T-cell (primary cell): ENCODE measurements around the gene MORN1. TPM values are rescaled to one million over a fixed set of nuclear protein-coding genes. Genes with fewer than 3 reads are reported as not detected.
A peak's percentile ranks its signal among the peaks of the same experiment; 100 is the strongest.

ENCODE experiments used
- ATAC-seq, 4 experiments: fragments of 200-7000 bp in 3 of 4; fragments of 150-1000 bp in 1 of 4; cut with Tn5 transposase; replicated peaks in 1 of 4; 1 replicate in 3 of 4; 2 replicates in 1 of 4; pipeline ENCODE4 v1.10.0; 2021; ENCODE audit warnings: moderate library complexity in 3 of 4, mild to moderate bottlenecking in 2 of 4, moderate number of reproducible peaks in 1 of 4
- CTCF ChIA-PET, 2 donors: fragments of 300-600 bp; sonication (Branson Sonifier 250); formaldehyde crosslinking; loops; one replicate each; lab custom pipeline; 2022; ENCODE audit warnings: antibody characterized with exemption in 2 of 2; lab: Charles Lee
- POLR2A ChIA-PET, 2 donors: fragments of 300-600 bp; sonication (Branson Sonifier 250); formaldehyde crosslinking; loops; one replicate each; lab custom pipeline; 2022; ENCODE audit warnings: antibody characterized with exemption in 2 of 2; lab: Charles Lee
- DNase-seq, 35 experiments: peaks; one replicate each; pipeline versions ENCODE4 v3.0.0 to v3.0.0-alpha.2; 2013 to 2023
- H3K27ac ChIP-seq: one replicate; pipeline ENCODE4 v1.5.1; 2013; ENCODE audit warnings: low read length
- H3K27me3 ChIP-seq, 2 experiments: replicated peaks in 1 of 2; 1 replicate in 1 of 2; 2 replicates in 1 of 2; pipeline versions ENCODE4 v1.6.1 to v1.7.0; 2013; ENCODE audit warnings: low read length in 1 of 2, mixed read lengths in 1 of 2; ENCODE audit not compliant: control insufficient read depth in 2 of 2, insufficient read depth in 2 of 2; ENCODE audit errors: extremely low read depth in 1 of 2
- H3K36me3 ChIP-seq, 2 donors: 1 replicate in 1 of 2; 2 replicates in 1 of 2; pipeline versions ENCODE4 v1.6.1 to v1.7.0; 2013; ENCODE audit warnings: low read length in 1 of 2; ENCODE audit not compliant: control insufficient read depth in 2 of 2, insufficient read depth in 1 of 2; ENCODE audit errors: extremely low read depth in 1 of 2
- H3K4me1 ChIP-seq, 2 experiments: 1 replicate in 1 of 2; 2 replicates in 1 of 2; pipeline versions ENCODE4 v1.6.1 to v1.7.0; 2013; ENCODE audit warnings: low read length in 2 of 2, mixed read lengths in 1 of 2; ENCODE audit not compliant: insufficient read depth in 2 of 2, control insufficient read depth in 1 of 2; ENCODE audit errors: extremely low read depth in 1 of 2
- H3K4me3 ChIP-seq, 2 donors: 1 replicate in 1 of 2; 2 replicates in 1 of 2; pipeline versions ENCODE4 v1.5.1 to v1.7.0; 2013; ENCODE audit warnings: mild to moderate bottlenecking in 2 of 2, low read length in 1 of 2, moderate library complexity in 1 of 2; ENCODE audit not compliant: control insufficient read depth in 1 of 2; ENCODE audit errors: extremely low read depth in 1 of 2
- H3K9me3 ChIP-seq: 2 replicates; pipeline ENCODE4 v1.7.0; 2013
- H3K27ac Mint-ChIP-seq, 2 donors: one replicate each; pipeline ENCODE4 v1.8.0; 2020 to 2021; ENCODE audit warnings: mild to moderate bottlenecking in 2 of 2, mixed read lengths in 2 of 2
- H3K27me3 Mint-ChIP-seq, 2 donors: one replicate each; pipeline ENCODE4 v1.8.0; 2021 to 2022; ENCODE audit warnings: mixed read lengths in 2 of 2
- H3K36me3 Mint-ChIP-seq: one replicate; pipeline ENCODE4 v1.8.0; 2021; ENCODE audit warnings: mixed read lengths
- H3K4me1 Mint-ChIP-seq, 3 donors: one replicate each; pipeline ENCODE4 v1.8.0; 2020 to 2022; ENCODE audit warnings: mixed read lengths in 3 of 3, mild to moderate bottlenecking in 1 of 3
- H3K4me3 Mint-ChIP-seq, 3 donors: one replicate each; pipeline ENCODE4 v1.8.0; 2020 to 2022; ENCODE audit warnings: mild to moderate bottlenecking in 3 of 3, mixed read lengths in 3 of 3, moderate library complexity in 3 of 3
- H3K9me3 Mint-ChIP-seq, 3 donors: one replicate each; pipeline ENCODE4 v1.8.0; 2020 to 2022; ENCODE audit warnings: mixed read lengths in 3 of 3
- WGBS: methylation state at CpG from one replicate; pipeline ENCODE4 v1.1.5; 2013; ENCODE audit warnings: missing lambda C conversion rate; ENCODE audit not compliant: insufficient coverage; 5-methylcytosine and 5-hydroxymethylcytosine counted together
- total RNA-seq, 35 experiments: library from RNA in 6 of 35; stranded (reverse) in 6 of 35; fragments of 120-200 nt in 1 of 35; gene quantifications; one replicate each; pipeline versions ENCODE4 v1.2.1 to v1.2.4 and lab custom pipeline; 2013 to 2026

MORN1 gene
- total RNA-seq, 5 donors from 2014 or later (not counting 1 experiment from before 2014, with no cell fraction given): 8.2 to 17.5 (median 13.2) TPM

- CTCF ChIA-PET: no interaction called here
- peaks cover 1 to 16% (median 6%) of the 10 kb centered on the region in 3 donors for H3K4me1 Mint-ChIP-seq
Observed at GRCh38 chr1:2408859-2409276, 17.5 kb upstream of the MORN1 start.

DNA sequence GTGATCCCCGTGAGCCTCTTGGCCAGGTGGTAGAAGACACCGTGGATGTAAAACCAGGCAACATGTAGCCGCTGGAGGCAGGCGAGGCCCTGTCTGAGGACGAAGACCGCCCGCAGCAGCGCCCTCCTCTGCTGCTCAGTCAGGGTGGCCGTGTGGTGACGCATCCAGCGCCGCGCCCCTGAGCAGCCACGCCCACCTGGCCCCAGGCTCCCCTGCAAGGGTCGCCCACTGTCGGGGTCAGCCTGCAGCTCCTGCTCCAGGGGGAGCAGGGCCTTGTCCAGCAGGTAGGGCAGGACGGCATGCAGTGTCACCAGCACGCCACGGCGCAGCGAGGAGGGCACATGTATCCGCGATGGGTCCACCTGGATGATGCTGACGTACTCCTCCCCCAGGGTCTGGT, 17.1 kb upstream of the MORN1 start:
- H3K9me3 ChIP-seq: no peaks in the 10 kb centered on the region
- POLR2A ChIA-PET: no interaction called here
- peaks cover 7% of the 10 kb centered on the region for H3K36me3 Mint-ChIP-seq
- H3K27me3 Mint-ChIP-seq: no peaks in the 10 kb centered on the region
- H3K4me1 ChIP-seq: peaks cover 6 to 15% of the 10 kb centered on the region in 2 experiments
- H3K9me3 Mint-ChIP-seq: no peaks in the 10 kb centered on the region
- no peak overlapping the region for H3K4me3 ChIP-seq
- WGBS: 95% methylated on average over 17 of the region's 24 CpGs
- peaks cover 20 to 41% of the 10 kb centered on the region in 2 donors for H3K36me3 ChIP-seq
- H3K27ac ChIP-seq: no peak overlapping the region
- CTCF ChIA-PET: no interaction called here
- no peak for ATAC-seq
- H3K4me1 Mint-ChIP-seq: peaks cover 0 to 12% (median 3%) of the 10 kb centered on the region in 3 donors
- no peak overlapping the region for H3K4me3 Mint-ChIP-seq
- DNase-seq: no peak
- no peak overlapping the region for H3K27ac Mint-ChIP-seq
- H3K27me3 ChIP-seq: no peaks in the 10 kb centered on the region

More at GRCh38 chr1:2408859-2409276, 17.5 kb upstream of the MORN1 start:
- Histone ChIP-seq H3K36me3 (peaks cover 17 to 37% of the 10 kb centered on the region in 2 donors), H3K4me1 (peaks cover 10 to 19% of the 10 kb centered on the region in 2 experiments), H3K27me3 (no peaks in the 10 kb centered on the region), H3K9me3 (no peaks in the 10 kb centered on the region), H3K4me3 (no peak overlapping the region), H3K27ac (no peak overlapping the region)
- no peak overlapping the region for H3K4me3 Mint-ChIP-seq
- H3K27me3 Mint-ChIP-seq: no peaks in the 10 kb centered on the region
- DNase-seq (no peak), ATAC-seq (no peak)
- POLR2A ChIA-PET: no interaction called here
- WGBS: 95% methylated on average over 13 of the region's 13 CpGs
- H3K9me3 Mint-ChIP-seq: no peaks in the 10 kb centered on the region
- peaks cover 7% of the 10 kb centered on the region for H3K36me3 Mint-ChIP-seq
- no peak overlapping the region for H3K27ac Mint-ChIP-seq

DNA sequence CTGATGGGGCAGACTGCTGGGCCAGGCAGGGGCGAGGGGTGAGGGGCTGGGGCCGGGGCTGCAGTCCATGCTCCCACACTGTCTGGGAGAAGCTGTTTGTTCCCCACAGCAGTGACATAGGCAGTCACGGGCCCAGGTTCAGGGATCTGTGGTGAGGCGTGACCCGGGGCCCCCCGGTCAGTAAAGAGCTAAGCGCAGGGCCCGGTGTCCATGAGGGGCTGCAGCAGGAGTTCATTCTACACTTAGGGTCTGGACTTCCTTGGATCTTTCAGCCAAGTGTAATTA, 16.6 kb upstream of the MORN1 start:
- CTCF ChIA-PET: no interaction called here
- peaks cover 10% of the 10 kb centered on the region for H3K36me3 Mint-ChIP-seq
- DNase-seq (no peak), ATAC-seq (no peak)
- no peaks in the 10 kb centered on the region for H3K27me3 ChIP-seq
- H3K4me3 Mint-ChIP-seq: no peak overlapping the region
- no peaks in the 10 kb centered on the region for H3K9me3 Mint-ChIP-seq
- no peak overlapping the region for H3K4me3 ChIP-seq
- POLR2A ChIA-PET: no interaction called here
- H3K4me1 Mint-ChIP-seq: peaks cover 0 to 12% (median 3%) of the 10 kb centered on the region in 3 donors
- WGBS: 94% methylated on average over 8 of the region's 8 CpGs
- no peak overlapping the region for H3K27ac Mint-ChIP-seq
- peaks cover 23 to 46% of the 10 kb centered on the region in 2 donors for H3K36me3 ChIP-seq
- H3K27ac ChIP-seq: no peak overlapping the region
- peaks cover 5 to 9% of the 10 kb centered on the region in 2 experiments for H3K4me1 ChIP-seq
- H3K9me3 ChIP-seq: no peaks in the 10 kb centered on the region
- no peaks in the 10 kb centered on the region for H3K27me3 Mint-ChIP-seq

DNA sequence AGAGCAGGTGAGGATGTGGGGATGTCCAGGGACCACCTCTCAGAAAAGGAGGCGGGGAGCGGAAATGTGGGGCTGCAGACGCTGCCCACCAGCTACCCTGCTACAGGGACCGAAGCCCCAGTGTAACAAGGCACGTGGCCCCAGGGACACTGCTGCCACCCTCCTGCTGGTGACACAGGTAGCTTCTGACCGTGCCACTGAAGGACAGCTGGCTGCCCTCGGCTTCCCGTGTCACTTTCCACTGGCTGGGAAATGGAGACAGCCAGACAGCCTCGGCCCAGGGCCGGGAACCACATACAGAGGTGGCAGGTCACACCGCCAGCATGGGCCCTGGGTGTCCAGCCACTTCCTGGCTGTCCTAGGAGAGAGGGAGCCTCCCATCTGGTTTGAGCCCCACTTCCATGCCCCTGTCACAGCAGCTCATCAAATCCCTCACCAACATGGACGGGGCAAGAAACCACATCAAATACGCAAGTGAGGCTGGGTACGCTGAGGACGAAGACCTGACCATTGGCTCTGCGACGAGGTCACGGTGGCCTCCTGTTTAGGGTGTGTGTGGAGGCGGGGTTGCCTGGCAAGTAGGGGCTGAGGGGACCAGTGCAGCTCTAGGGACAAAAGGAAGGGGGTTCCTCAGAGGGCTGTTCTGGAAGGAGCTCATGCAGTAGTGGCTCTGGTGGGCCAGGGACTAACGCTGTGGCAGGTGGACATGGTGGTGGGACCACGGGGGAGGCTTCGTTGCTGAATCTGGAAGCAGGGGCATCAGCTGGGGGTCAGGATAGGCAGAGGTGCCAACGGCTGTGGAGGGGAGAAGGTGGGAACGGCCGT, 16.0 kb upstream of the MORN1 start:
- peaks cover 13% of the 10 kb centered on the region for H3K36me3 Mint-ChIP-seq
- WGBS: 94% methylated on average over 16 of the region's 25 CpGs
- CTCF ChIA-PET: interaction anchor here in 1 of 2 donors (0.6 kb wide), 1 partner anchor 209 kb away, joined by 3 read pairs; no protein-coding TSS in a partner anchor
- POLR2A ChIA-PET: no interaction called here
- Histone ChIP-seq H3K36me3 (peaks cover 23 to 52% of the 10 kb centered on the region in 2 donors), H3K4me3 (no peak overlapping the region), H3K9me3 (no peaks in the 10 kb centered on the region), H3K27ac (no peak overlapping the region), H3K27me3 (no peaks in the 10 kb centered on the region), H3K4me1 (peaks cover 5 to 9% of the 10 kb centered on the region in 2 experiments)
- H3K27me3 Mint-ChIP-seq: no peaks in the 10 kb centered on the region
- ATAC-seq: no peak
- H3K27ac Mint-ChIP-seq: peak overlapping the region in 1 of 2 donors; percentile 28
- DNase-seq: no peak
- H3K4me1 Mint-ChIP-seq: peaks cover 0 to 11% (median 3%) of the 10 kb centered on the region in 3 donors
- H3K4me3 Mint-ChIP-seq: no peak overlapping the region
- no peaks in the 10 kb centered on the region for H3K9me3 Mint-ChIP-seq

DNA sequence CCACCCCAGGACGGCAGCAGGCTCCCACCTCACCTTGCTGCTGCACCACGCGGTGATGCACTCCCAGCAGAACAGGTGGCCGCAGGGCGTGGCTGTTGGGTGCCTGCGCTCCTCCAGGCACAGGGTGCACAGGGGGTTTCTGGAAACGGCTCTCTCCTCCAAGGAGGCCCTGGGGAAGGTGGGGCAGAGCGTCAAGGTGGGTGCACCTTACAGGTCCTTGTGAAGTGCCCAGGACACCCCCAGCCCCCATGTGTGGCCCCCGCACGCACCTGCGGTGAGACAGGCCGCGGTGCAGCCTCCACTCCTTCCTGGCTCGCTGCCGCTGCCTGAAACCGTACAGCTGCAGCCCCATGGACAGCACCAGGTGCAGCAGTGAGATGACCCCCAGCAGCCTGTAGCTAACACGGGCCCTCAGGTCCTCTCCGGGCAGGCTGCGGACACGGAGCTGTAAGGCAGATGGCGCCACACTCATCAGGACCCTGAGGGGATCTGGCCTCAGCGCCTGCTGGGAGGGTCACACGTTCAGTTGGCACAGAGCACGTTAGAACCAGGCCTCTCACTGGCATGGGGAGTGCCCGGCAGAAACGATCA, 15.2 kb upstream of the MORN1 start:
- no peak overlapping the region for H3K4me3 ChIP-seq
- no peaks in the 10 kb centered on the region for H3K27me3 ChIP-seq
- no peaks in the 10 kb centered on the region for H3K9me3 Mint-ChIP-seq
- 92% methylated on average over 26 of the region's 26 CpGs for WGBS
- ChIA-PET CTCF (no interaction called here), POLR2A (no interaction called here)
- peaks cover 21% of the 10 kb centered on the region for H3K36me3 Mint-ChIP-seq
- H3K27me3 Mint-ChIP-seq: no peaks in the 10 kb centered on the region
- H3K36me3 ChIP-seq: peaks cover 27 to 60% of the 10 kb centered on the region in 2 donors
- peaks cover 3 to 8% (median 3%) of the 10 kb centered on the region in 3 donors for H3K4me1 Mint-ChIP-seq
- no peak for ATAC-seq
- H3K9me3 ChIP-seq: no peaks in the 10 kb centered on the region
- H3K27ac Mint-ChIP-seq: peak overlapping the region in 1 of 2 donors; percentile 16
- DNase-seq: no peak
- H3K4me3 Mint-ChIP-seq: no peak overlapping the region
- no peak overlapping the region for H3K27ac ChIP-seq
- peaks cover 2 to 3% of the 10 kb centered on the region in 2 experiments for H3K4me1 ChIP-seq

DNA sequence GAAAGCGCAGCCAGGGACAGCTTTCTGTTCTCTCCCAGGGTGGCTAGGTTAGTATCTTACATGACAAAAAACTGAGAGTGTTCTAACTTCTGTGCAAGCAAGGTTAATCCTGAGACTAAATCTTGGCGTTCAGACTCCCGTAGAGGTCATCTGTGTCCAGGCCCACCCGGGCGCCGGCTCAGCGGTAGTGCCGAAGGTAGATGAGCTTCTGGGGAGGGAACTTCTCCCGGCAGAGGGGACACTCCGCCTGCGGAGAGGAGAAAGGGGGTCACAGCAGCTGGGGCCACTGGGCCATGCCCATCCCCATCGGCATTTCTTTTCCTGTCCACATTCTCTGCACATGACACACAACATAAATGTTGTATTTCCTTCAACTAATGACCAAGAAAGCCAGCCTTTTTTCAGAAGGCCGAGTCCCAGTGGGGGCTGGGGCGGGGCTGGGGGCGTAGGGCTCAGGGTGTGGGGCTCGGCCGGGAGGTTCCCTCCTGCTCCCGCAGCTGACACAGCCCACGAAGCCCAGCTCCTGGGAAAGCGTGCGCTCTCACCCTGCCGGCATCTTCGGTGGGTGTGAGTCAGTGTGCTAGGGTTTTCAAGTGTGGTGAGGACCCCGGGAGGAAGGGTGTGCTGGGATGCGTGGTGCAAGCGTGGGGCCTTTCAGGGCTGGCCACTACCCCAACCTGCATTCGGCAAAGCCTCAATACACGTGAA, 14.4 kb upstream of the MORN1 start:
- peaks cover 26% of the 10 kb centered on the region for H3K36me3 Mint-ChIP-seq
- Histone ChIP-seq H3K36me3 (peaks cover 27 to 66% of the 10 kb centered on the region in 2 donors), H3K27ac (no peak overlapping the region), H3K4me1 (no peaks in the 10 kb centered on the region), H3K4me3 (no peak overlapping the region), H3K9me3 (no peaks in the 10 kb centered on the region), H3K27me3 (no peaks in the 10 kb centered on the region)
- CTCF ChIA-PET: no interaction called here
- H3K4me3 Mint-ChIP-seq: no peak overlapping the region
- no peaks in the 10 kb centered on the region for H3K27me3 Mint-ChIP-seq
- no peak overlapping the region for H3K27ac Mint-ChIP-seq
- WGBS: 92% methylated on average over 18 of the region's 28 CpGs
- no peak for ATAC-seq
- POLR2A ChIA-PET: no interaction called here
- no peak for DNase-seq
- peaks cover 3 to 7% (median 5%) of the 10 kb centered on the region in 3 donors for H3K4me1 Mint-ChIP-seq
- no peaks in the 10 kb centered on the region for H3K9me3 Mint-ChIP-seq
